Natural killer cell (primary cell): Measurements from ENCODE around the gene ALK. TPM values are rescaled to one million over a fixed set of nuclear protein-coding genes. Genes with fewer than 3 reads are reported as not detected.

Experiments used
- ATAC-seq, 3 donors: fragments of 150-1000 bp in 2 of 3; fragments of 200-7000 bp in 1 of 3; cut with Tn5 transposase; 1 replicate in 1 of 3; 2 replicates in 2 of 3; pipeline ENCODE4 v1.10.0; 2021; ENCODE audit warnings: mild to moderate bottlenecking in 2 of 3, moderate library complexity in 2 of 3
- DNase-seq, 2 donors: peaks; one replicate each; pipeline versions ENCODE4 v3.0.0 to v3.0.0-alpha.2; 2013 to 2021; ENCODE audit warnings: mixed read lengths in 1 of 2
- H3K27ac ChIP-seq: one replicate; pipeline ENCODE4 v1.5.1; 2013; ENCODE audit warnings: mild to moderate bottlenecking, low read length
- H3K27me3 ChIP-seq: one replicate; pipeline ENCODE4 v1.6.1; 2013; ENCODE audit warnings: low read length; ENCODE audit not compliant: control insufficient read depth, insufficient read depth
- H3K36me3 ChIP-seq: one replicate; pipeline ENCODE4 v1.6.1; 2013; ENCODE audit warnings: low read length; ENCODE audit not compliant: control insufficient read depth, insufficient read depth
- H3K4me1 ChIP-seq: one replicate; pipeline ENCODE4 v1.6.1; 2013; ENCODE audit warnings: low read length; ENCODE audit not compliant: control insufficient read depth, insufficient read depth
- H3K4me3 ChIP-seq: one replicate; pipeline ENCODE4 v1.5.1; 2013; ENCODE audit warnings: low read length
- H3K9me3 ChIP-seq: one replicate; pipeline ENCODE4 v1.6.1; 2013; ENCODE audit warnings: low read length; ENCODE audit not compliant: control insufficient read depth, insufficient read depth
- H3K27ac Mint-ChIP-seq, 2 donors: one replicate each; pipeline ENCODE4 v1.8.0; 2022; ENCODE audit warnings: mild to moderate bottlenecking in 2 of 2, mixed read lengths in 2 of 2, moderate library complexity in 1 of 2
- H3K27me3 Mint-ChIP-seq, 2 donors: one replicate each; pipeline ENCODE4 v1.8.0; 2022; ENCODE audit warnings: low read depth in 2 of 2, mixed read lengths in 2 of 2
- H3K36me3 Mint-ChIP-seq: one replicate; pipeline ENCODE4 v1.8.0; 2022; ENCODE audit warnings: mixed read lengths
- H3K4me1 Mint-ChIP-seq, 2 donors: one replicate each; pipeline ENCODE4 v1.8.0; 2022; ENCODE audit warnings: mixed read lengths in 2 of 2
- H3K4me3 Mint-ChIP-seq: one replicate; pipeline ENCODE4 v1.8.0; 2022; ENCODE audit warnings: mild to moderate bottlenecking, moderate library complexity, mixed read lengths
- H3K9me3 Mint-ChIP-seq, 2 donors: one replicate each; pipeline ENCODE4 v1.8.0; 2022; ENCODE audit warnings: mixed read lengths in 2 of 2
- WGBS: methylation state at CpG from one replicate; pipeline ENCODE4 v1.1.7; 2013; ENCODE audit warnings: missing lambda C conversion rate; ENCODE audit not compliant: insufficient coverage; 5-methylcytosine and 5-hydroxymethylcytosine counted together
- intact Hi-C: fragments of 100-400 bp; cut with micrococcal nuclease; formaldehyde crosslinking; loops from one replicate; pipeline ENCODE4 v1.14.2; 2022
- total RNA-seq, 4 donors: library from RNA; stranded (reverse); fragments of 120-200 nt in 1 of 4; gene quantifications; one replicate each; pipeline versions ENCODE4 v1.2.3 to v1.2.4, GENCODE V29; 2013 to 2022
- TF ChIP-seq, protein P1 (sequence below): fragments of 200-600 bp; IDR thresholded peaks from one replicate; pipeline ENCODE4 v1.8.0; 2022; ENCODE audit warnings: antibody characterized with exemption

The ALK gene
- total RNA-seq, 3 donors from 2014 or later (not counting 1 experiment from before 2014, with no cell fraction given), result not detected

DNA sequence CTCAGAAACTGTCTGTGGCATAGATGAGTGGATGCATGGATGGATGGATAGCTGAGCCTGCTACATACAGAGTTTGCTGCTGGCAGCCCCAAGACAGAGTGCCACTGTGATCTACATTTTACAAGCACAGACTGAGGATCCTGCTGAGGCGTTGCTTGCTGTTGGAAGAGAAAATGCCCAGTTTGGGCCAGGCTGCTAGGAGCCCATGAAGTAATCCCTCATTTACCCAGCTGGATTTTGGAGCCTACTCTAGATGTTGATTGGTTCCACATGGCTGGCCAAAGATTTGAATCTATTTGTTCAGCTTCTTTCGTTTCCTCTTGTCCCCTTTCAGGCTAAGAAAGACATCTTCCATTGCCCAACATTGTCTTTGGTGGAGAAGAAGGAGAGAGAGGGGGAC, 544.8 kb downstream of the ALK start:
- no peaks in the 10 kb centered on the region for H3K27me3 ChIP-seq
- TF ChIP-seq, protein P1, sequence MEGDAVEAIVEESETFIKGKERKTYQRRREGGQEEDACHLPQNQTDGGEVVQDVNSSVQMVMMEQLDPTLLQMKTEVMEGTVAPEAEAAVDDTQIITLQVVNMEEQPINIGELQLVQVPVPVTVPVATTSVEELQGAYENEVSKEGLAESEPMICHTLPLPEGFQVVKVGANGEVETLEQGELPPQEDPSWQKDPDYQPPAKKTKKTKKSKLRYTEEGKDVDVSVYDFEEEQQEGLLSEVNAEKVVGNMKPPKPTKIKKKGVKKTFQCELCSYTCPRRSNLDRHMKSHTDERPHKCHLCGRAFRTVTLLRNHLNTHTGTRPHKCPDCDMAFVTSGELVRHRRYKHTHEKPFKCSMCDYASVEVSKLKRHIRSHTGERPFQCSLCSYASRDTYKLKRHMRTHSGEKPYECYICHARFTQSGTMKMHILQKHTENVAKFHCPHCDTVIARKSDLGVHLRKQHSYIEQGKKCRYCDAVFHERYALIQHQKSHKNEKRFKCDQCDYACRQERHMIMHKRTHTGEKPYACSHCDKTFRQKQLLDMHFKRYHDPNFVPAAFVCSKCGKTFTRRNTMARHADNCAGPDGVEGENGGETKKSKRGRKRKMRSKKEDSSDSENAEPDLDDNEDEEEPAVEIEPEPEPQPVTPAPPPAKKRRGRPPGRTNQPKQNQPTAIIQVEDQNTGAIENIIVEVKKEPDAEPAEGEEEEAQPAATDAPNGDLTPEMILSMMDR, result no peak
- Mint-ChIP-seq H3K4me3 (no peak overlapping the region), H3K4me1 (no peaks in the 10 kb centered on the region), H3K27me3 (peaks cover 13 to 15% of the 10 kb centered on the region in 2 donors), H3K36me3 (no peaks in the 10 kb centered on the region), H3K27ac (no peak overlapping the region), H3K9me3 (no peaks in the 10 kb centered on the region)
- no peak overlapping the region for H3K4me3 ChIP-seq
- H3K36me3 ChIP-seq, result no peaks in the 10 kb centered on the region
- intact Hi-C loops, result no loop called here
- no peak for ATAC-seq
- no peak overlapping the region for H3K27ac ChIP-seq
- 70% methylated on average over 2 of the region's 2 CpGs for WGBS
- DNase-seq, result no peak
- no peaks in the 10 kb centered on the region for H3K4me1 ChIP-seq
- H3K9me3 ChIP-seq, result no peaks in the 10 kb centered on the region

DNA sequence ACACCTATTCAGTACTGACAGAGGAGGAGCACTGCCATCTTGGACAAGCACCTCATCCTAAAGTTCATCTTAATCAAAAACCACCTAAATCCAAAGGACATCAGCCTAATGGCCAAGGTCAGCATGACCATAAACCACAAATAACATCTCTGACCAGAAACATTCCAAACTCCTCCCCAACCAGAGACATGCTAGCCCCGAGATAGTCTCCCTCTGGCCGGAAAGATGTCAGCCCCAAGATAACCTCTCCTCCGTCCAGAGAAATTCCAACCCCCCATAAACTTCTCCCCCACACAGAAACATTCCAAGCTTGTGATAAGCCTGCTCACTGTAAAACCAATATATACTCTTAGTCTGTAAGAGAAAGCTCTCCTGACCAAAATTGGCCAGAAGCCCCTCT, 545.5 kb downstream of the ALK start:
- H3K9me3 Mint-ChIP-seq, result no peaks in the 10 kb centered on the region
- WGBS, result 86% methylated on average over 3 of the region's 3 CpGs

DNA sequence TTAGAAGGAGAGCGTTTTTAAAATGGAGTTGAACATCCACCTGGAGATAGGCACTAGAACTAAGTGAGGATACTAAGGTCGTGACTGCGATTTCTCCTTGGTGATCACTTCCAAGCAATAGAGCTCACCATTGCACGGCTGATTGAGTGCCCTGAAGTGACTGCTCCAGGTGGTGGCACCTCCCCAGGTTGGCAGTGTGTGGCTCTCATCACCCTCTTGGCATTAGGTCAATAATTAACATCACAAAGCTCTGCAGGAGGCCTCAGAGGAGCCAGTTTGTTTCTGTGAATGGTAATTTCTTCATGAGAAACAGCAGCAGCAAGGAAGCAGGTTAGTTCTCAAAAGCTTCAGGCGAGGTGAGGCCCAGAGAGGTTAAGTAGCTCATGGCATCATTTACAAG, 546.6 kb downstream of the ALK start:
- Mint-ChIP-seq H3K27me3 (peaks cover 14 to 18% of the 10 kb centered on the region in 2 donors), H3K36me3 (no peaks in the 10 kb centered on the region)

More for the DNA sequence above, 545.5 kb downstream of the ALK start:
- TF ChIP-seq, protein P1, result no peak
- ATAC-seq (no peak), DNase-seq (no peak)
- Mint-ChIP-seq H3K27ac (no peak overlapping the region), H3K36me3 (no peaks in the 10 kb centered on the region), H3K4me3 (no peak overlapping the region), H3K27me3 (peaks cover 14 to 16% of the 10 kb centered on the region in 2 donors), H3K4me1 (no peaks in the 10 kb centered on the region)
- intact Hi-C loops, result no loop called here
- no peaks in the 10 kb centered on the region for H3K27me3 ChIP-seq
- no peaks in the 10 kb centered on the region for H3K36me3 ChIP-seq
- H3K9me3 ChIP-seq, result no peaks in the 10 kb centered on the region
- no peak overlapping the region for H3K27ac ChIP-seq
- no peak overlapping the region for H3K4me3 ChIP-seq
- no peaks in the 10 kb centered on the region for H3K4me1 ChIP-seq

GRCh38 chr2:29373870-29374269, 547.5 kb downstream of the ALK start:
- Mint-ChIP-seq H3K9me3 (no peaks in the 10 kb centered on the region), H3K27me3 (peaks cover 7 to 24% of the 10 kb centered on the region in 2 donors), H3K4me3 (no peak overlapping the region), H3K4me1 (no peaks in the 10 kb centered on the region), H3K36me3 (no peaks in the 10 kb centered on the region), H3K27ac (no peak overlapping the region)
- Histone ChIP-seq H3K27ac (no peak overlapping the region), H3K4me1 (no peaks in the 10 kb centered on the region), H3K36me3 (no peaks in the 10 kb centered on the region), H3K27me3 (no peaks in the 10 kb centered on the region), H3K4me3 (no peak overlapping the region), H3K9me3 (no peaks in the 10 kb centered on the region)
- TF ChIP-seq, protein P1, result no peak
- intact Hi-C loops, result no loop called here
- WGBS, result 82% methylated on average over 1 of the region's 3 CpGs
- DNase-seq (no peak), ATAC-seq (no peak)

More for the DNA sequence above, 546.6 kb downstream of the ALK start:
- H3K4me1 ChIP-seq, result no peaks in the 10 kb centered on the region
- TF ChIP-seq, protein P1, result no peak
- DNase-seq (no peak), ATAC-seq (no peak)
- H3K9me3 Mint-ChIP-seq, result no peaks in the 10 kb centered on the region
- no peaks in the 10 kb centered on the region for H3K4me1 Mint-ChIP-seq
- no peak overlapping the region for H3K4me3 Mint-ChIP-seq
- H3K9me3 ChIP-seq, result no peaks in the 10 kb centered on the region
- H3K27ac ChIP-seq, result no peak overlapping the region
- H3K36me3 ChIP-seq, result no peaks in the 10 kb centered on the region
- intact Hi-C loops, result no loop called here
- no peaks in the 10 kb centered on the region for H3K27me3 ChIP-seq
- WGBS, result 93% methylated on average over 5 of the region's 5 CpGs
- H3K27ac Mint-ChIP-seq, result no peak overlapping the region
- no peak overlapping the region for H3K4me3 ChIP-seq
